GM23338 (cell line): ENCODE measurements around the gene GRIP2. TPM values are rescaled to one million over a fixed set of nuclear protein-coding genes. Genes with fewer than 3 reads are reported as not detected.

Experiments used
- ATAC-seq: fragments of 200-7000 bp; cut with Tn5 transposase; 3 replicates; pipeline ENCODE4 v1.9.1; 2020
- DNase-seq: peaks from one replicate; pipeline ENCODE4 v3.0.0-alpha.2; 2015; ENCODE audit warnings: low spot score
- H2AFZ ChIP-seq: fragments of 200-600 bp; sonication (generic); 2 replicates; pipeline ENCODE4 v1.8.0; 2016; ENCODE audit warnings: antibody characterized with exemption, mild to moderate bottlenecking, moderate library complexity
- H3F3A ChIP-seq: fragments of 200-600 bp; sonication (generic); replicated peaks from 2 replicates; pipeline ENCODE4 v1.8.0; 2017; ENCODE audit warnings: antibody characterized with exemption, mixed run types, low read depth
- H3K27ac ChIP-seq: fragments of 200-600 bp; sonication (generic); 2 replicates; pipeline ENCODE4 v1.6.1; 2016; ENCODE audit warnings: low read depth
- H3K27me3 ChIP-seq: fragments of 200-600 bp; sonication (generic); 2 replicates; pipeline ENCODE4 v1.8.0; 2016; ENCODE audit warnings: mild to moderate bottlenecking, mixed run types, moderate library complexity; ENCODE audit not compliant: insufficient read depth
- H3K36me3 ChIP-seq: fragments of 200-600 bp; sonication (generic); 2 replicates; pipeline ENCODE4 v1.8.0; 2016; ENCODE audit warnings: mild to moderate bottlenecking; ENCODE audit not compliant: insufficient read depth
- H3K4me1 ChIP-seq: fragments of 200-600 bp; sonication (generic); 2 replicates; pipeline ENCODE4 v1.8.0; 2016; ENCODE audit warnings: mild to moderate bottlenecking, moderate library complexity; ENCODE audit not compliant: insufficient read depth
- H3K4me2 ChIP-seq: fragments of 200-600 bp; sonication (generic); 2 replicates; pipeline ENCODE4 v1.7.1; 2017; ENCODE audit warnings: mixed run types
- H3K4me3 ChIP-seq: fragments of 200-600 bp; sonication (generic); 2 replicates; pipeline ENCODE4 v1.6.1; 2016; ENCODE audit warnings: mixed run types
- H3K79me2 ChIP-seq: fragments of 200-600 bp; sonication (generic); replicated peaks from 2 replicates; pipeline ENCODE4 v1.8.0; 2017; ENCODE audit warnings: mild to moderate bottlenecking; ENCODE audit not compliant: insufficient read depth
- H3K9me2 ChIP-seq: fragments of 200-600 bp; sonication (generic); 2 replicates; pipeline ENCODE4 v1.8.0; 2017; ENCODE audit not compliant: insufficient read depth
- H4K20me1 ChIP-seq: fragments of 200-600 bp; sonication (generic); replicated peaks from 2 replicates; pipeline ENCODE4 v1.8.0; 2017; ENCODE audit warnings: mild to moderate bottlenecking; ENCODE audit not compliant: insufficient read depth
- H3K27ac Mint-ChIP-seq: 2 replicates; pipeline ENCODE4 v1.8.0; 2020; ENCODE audit warnings: inconsistent platforms, mild to moderate bottlenecking, moderate library complexity, mixed read lengths
- H3K27me3 Mint-ChIP-seq: 3 replicates; pipeline ENCODE4 v1.8.0; 2022; ENCODE audit warnings: low read depth, mild to moderate bottlenecking, moderate library complexity, mixed read lengths, inconsistent platforms; ENCODE audit not compliant: insufficient read depth, poor library complexity
- H3K36me3 Mint-ChIP-seq: 3 replicates; pipeline ENCODE4 v1.8.0; 2021; ENCODE audit warnings: low read depth, mild to moderate bottlenecking, inconsistent platforms, moderate library complexity, mixed read lengths
- H3K4me1 Mint-ChIP-seq: 3 replicates; pipeline ENCODE4 v1.8.0; 2020; ENCODE audit warnings: mild to moderate bottlenecking, inconsistent platforms, mixed read lengths
- H3K4me3 Mint-ChIP-seq: 3 replicates; pipeline ENCODE4 v1.8.0; 2021; ENCODE audit warnings: moderate library complexity, mild to moderate bottlenecking, inconsistent platforms, mixed read lengths
- H3K9me3 Mint-ChIP-seq: 3 replicates; pipeline ENCODE4 v1.8.0; 2020; ENCODE audit warnings: moderate library complexity, mild to moderate bottlenecking, inconsistent platforms, mixed read lengths
- CREB1 ChIP-seq: fragments of 250-450 bp; sonication (Bioruptor Pico); IDR thresholded peaks from 2 replicates; pipeline ENCODE4 v1.5.0; 2020; ENCODE audit warnings: low read depth, mild to moderate bottlenecking, moderate library complexity
- ETS1 ChIP-seq: IDR thresholded peaks from 2 replicates; pipeline ENCODE4 v1.6.1; 2016; ENCODE audit warnings: antibody characterized with exemption
- EZH2 ChIP-seq: fragments of 200-600 bp; sonication (generic); IDR thresholded peaks from one replicate; pipeline ENCODE4 v1.8.0; 2017; ENCODE audit warnings: antibody characterized with exemption, mild to moderate bottlenecking, low read depth; ENCODE audit not compliant: unreplicated experiment
- EZH2phosphoT487 ChIP-seq: fragments of 200-600 bp; sonication (generic); IDR thresholded peaks from one replicate; pipeline ENCODE4 v1.8.1; 2018; ENCODE audit warnings: antibody characterized with exemption; ENCODE audit not compliant: unreplicated experiment
- NANOG ChIP-seq: IDR thresholded peaks from 2 replicates; pipeline ENCODE4 v1.6.1; 2016; ENCODE audit warnings: antibody characterized with exemption, borderline replicate concordance
- REST ChIP-seq: IDR thresholded peaks from one replicate; pipeline ENCODE4 v1.6.1; 2018; ENCODE audit warnings: antibody characterized with exemption; ENCODE audit not compliant: unreplicated experiment
- ZNF331 ChIP-seq: fragments of 250-450 bp; sonication (Bioruptor Pico); IDR thresholded peaks from 2 replicates; pipeline ENCODE4 v1.5.0; 2020; ENCODE audit warnings: low read depth, mild to moderate bottlenecking, moderate library complexity
- polyA plus RNA-seq: library from polyadenylated mRNA; unstranded; fragments of >200 nt; fragmentation: Nextera tagmentation; extraction: Ambion mirVana; gene quantifications from 2 replicates; pipeline ENCODE4 v1.2.1, GENCODE V29; 2016
- total RNA-seq: library from RNA; depleted of rRNA; stranded (reverse); fragments of >200 nt; shearing (Covaris generic); gene quantifications from 2 replicates; pipeline ENCODE4 v1.2.3, GENCODE V29; 2014
- TF ChIP-seq, protein P1 (sequence below): fragments of 250-450 bp; sonication (Bioruptor Pico); IDR thresholded peaks from 2 replicates; pipeline ENCODE4 v1.5.0; 2020; ENCODE audit warnings: mild to moderate bottlenecking, moderate library complexity
- TF ChIP-seq, protein P2 (sequence below), 2 experiments: fragments of 200-600 bp in 1 of 2; sonication (generic) in 1 of 2; conservative IDR thresholded peaks; 2 replicates each; pipeline versions ENCODE4 v1.5.1 to v1.6.1; 2016 to 2017; ENCODE audit warnings: antibody characterized with exemption in 2 of 2, low read depth in 2 of 2, mild to moderate bottlenecking in 2 of 2, moderate library complexity in 1 of 2

Gene GRIP2
- total and polyA plus RNA-seq, 2 experiments from 2014 or later, result 3.6 to 5.8 TPM

DNA sequence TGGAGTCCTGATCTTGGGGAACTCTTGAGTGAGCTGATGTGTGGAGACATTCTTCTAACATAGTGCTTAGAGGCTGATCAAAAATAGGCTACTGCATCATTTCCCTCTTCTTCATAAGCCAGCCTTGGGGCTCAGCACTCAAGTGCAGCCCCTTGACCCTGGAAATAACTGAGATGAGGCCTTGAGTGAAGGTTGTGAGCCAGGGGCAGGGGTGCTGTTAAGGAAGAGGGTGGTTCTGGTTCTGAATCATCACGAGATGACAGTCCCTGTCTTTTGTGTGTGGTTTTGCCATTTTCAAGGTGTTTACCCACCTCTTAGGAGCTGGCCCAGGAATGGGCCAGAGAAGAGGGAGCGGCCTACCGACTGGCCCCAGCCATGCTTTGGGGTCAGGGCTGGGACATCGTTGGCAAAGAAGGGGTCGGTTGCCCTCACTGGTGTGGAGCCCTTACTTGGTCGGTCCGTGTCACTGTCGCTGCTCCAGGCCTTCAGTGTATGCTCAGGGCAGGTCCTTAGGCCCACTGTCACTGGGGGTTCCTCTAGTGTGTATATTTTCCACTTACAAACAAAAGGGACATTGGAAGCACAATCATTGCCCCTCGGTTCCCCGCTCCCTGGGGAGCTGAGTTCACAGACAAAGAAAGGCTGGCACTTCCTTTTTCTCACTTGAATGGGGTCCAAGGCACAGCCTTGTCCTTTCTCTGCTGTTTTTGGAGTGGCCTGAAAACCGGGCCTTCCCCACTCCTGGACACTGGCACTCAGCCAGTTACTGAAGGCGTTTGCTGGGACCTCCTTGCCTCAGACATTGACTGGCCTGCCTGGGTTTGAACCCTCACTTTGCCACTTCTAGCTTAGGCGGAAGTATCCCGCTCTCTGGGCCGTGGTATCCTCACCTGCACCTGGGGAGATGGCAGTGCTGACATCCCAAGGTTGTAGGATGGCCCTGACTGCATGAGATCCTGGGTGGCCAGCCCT is 91.1 kb downstream of the GRIP2 start (continued):
- TF ChIP-seq REST (no peak), ETS1 (no peak), EZH2phosphoT487 (no peak), NANOG (no peak), CREB1 (CRISPR knock-in tag) (no peak)

- Histone ChIP-seq H3K4me1 (no peaks in the 10 kb centered on the region), H4K20me1 (peaks cover 10% of the 10 kb centered on the region; the same call in 1 of the 2 replicates), H3K4me3 (no peak overlapping the region), H3K36me3 (peaks cover 55% of the 10 kb centered on the region), H3K27me3 (no peaks in the 10 kb centered on the region), H3F3A (no peaks in the 10 kb centered on the region), H3K27ac (no peak overlapping the region), H2AFZ (no peak overlapping the region), H3K4me2 (no peak overlapping the region), H3K9me2 (no peaks in the 10 kb centered on the region), H3K79me2 (peaks cover 3% of the 10 kb centered on the region)
- ATAC-seq (no peak), DNase-seq (no peak)
- no peak overlapping the region for H3K4me3 Mint-ChIP-seq
- H3K9me3 Mint-ChIP-seq, result no peaks in the 10 kb centered on the region
- H3K27ac Mint-ChIP-seq, result no peak overlapping the region
- peaks cover 5% of the 10 kb centered on the region for H3K27me3 Mint-ChIP-seq
- H3K4me1 Mint-ChIP-seq, result no peaks in the 10 kb centered on the region
- H3K36me3 Mint-ChIP-seq, result peaks cover 82% of the 10 kb centered on the region
- no peak for TF ChIP-seq ETS1
- TF ChIP-seq EZH2, result no peak
- no peak for TF ChIP-seq ZNF331
- TF ChIP-seq, protein P1, sequence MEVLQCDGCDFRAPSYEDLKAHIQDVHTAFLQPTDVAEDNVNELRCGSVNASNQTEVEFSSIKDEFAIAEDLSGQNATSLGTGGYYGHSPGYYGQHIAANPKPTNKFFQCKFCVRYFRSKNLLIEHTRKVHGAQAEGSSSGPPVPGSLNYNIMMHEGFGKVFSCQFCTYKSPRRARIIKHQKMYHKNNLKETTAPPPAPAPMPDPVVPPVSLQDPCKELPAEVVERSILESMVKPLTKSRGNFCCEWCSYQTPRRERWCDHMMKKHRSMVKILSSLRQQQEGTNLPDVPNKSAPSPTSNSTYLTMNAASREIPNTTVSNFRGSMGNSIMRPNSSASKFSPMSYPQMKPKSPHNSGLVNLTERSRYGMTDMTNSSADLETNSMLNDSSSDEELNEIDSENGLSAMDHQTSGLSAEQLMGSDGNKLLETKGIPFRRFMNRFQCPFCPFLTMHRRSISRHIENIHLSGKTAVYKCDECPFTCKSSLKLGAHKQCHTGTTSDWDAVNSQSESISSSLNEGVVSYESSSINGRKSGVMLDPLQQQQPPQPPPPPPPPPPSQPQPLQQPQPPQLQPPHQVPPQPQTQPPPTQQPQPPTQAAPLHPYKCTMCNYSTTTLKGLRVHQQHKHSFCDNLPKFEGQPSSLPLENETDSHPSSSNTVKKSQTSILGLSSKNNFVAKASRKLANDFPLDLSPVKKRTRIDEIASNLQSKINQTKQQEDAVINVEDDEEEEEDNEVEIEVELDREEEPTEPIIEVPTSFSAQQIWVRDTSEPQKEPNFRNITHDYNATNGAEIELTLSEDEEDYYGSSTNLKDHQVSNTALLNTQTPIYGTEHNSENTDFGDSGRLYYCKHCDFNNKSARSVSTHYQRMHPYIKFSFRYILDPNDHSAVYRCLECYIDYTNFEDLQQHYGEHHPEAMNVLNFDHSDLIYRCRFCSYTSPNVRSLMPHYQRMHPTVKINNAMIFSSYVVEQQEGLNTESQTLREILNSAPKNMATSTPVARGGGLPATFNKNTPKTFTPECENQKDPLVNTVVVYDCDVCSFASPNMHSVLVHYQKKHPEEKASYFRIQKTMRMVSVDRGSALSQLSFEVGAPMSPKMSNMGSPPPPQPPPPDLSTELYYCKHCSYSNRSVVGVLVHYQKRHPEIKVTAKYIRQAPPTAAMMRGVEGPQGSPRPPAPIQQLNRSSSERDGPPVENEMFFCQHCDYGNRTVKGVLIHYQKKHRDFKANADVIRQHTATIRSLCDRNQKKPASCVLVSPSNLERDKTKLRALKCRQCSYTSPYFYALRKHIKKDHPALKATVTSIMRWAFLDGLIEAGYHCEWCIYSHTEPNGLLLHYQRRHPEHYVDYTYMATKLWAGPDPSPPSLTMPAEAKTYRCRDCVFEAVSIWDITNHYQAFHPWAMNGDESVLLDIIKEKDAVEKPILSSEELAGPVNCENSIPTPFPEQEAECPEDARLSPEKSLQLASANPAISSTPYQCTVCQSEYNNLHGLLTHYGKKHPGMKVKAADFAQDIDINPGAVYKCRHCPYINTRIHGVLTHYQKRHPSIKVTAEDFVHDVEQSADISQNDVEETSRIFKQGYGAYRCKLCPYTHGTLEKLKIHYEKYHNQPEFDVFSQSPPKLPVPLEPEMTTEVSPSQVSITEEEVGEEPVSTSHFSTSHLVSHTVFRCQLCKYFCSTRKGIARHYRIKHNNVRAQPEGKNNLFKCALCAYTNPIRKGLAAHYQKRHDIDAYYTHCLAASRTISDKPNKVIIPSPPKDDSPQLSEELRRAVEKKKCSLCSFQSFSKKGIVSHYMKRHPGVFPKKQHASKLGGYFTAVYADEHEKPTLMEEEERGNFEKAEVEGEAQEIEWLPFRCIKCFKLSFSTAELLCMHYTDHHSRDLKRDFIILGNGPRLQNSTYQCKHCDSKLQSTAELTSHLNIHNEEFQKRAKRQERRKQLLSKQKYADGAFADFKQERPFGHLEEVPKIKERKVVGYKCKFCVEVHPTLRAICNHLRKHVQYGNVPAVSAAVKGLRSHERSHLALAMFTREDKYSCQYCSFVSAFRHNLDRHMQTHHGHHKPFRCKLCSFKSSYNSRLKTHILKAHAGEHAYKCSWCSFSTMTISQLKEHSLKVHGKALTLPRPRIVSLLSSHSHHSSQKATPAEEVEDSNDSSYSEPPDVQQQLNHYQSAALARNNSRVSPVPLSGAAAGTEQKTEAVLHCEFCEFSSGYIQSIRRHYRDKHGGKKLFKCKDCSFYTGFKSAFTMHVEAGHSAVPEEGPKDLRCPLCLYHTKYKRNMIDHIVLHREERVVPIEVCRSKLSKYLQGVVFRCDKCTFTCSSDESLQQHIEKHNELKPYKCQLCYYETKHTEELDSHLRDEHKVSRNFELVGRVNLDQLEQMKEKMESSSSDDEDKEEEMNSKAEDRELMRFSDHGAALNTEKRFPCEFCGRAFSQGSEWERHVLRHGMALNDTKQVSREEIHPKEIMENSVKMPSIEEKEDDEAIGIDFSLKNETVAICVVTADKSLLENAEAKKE (CRISPR knock-in tag), result no peak
- TF ChIP-seq, protein P2, sequence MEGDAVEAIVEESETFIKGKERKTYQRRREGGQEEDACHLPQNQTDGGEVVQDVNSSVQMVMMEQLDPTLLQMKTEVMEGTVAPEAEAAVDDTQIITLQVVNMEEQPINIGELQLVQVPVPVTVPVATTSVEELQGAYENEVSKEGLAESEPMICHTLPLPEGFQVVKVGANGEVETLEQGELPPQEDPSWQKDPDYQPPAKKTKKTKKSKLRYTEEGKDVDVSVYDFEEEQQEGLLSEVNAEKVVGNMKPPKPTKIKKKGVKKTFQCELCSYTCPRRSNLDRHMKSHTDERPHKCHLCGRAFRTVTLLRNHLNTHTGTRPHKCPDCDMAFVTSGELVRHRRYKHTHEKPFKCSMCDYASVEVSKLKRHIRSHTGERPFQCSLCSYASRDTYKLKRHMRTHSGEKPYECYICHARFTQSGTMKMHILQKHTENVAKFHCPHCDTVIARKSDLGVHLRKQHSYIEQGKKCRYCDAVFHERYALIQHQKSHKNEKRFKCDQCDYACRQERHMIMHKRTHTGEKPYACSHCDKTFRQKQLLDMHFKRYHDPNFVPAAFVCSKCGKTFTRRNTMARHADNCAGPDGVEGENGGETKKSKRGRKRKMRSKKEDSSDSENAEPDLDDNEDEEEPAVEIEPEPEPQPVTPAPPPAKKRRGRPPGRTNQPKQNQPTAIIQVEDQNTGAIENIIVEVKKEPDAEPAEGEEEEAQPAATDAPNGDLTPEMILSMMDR (conservative IDR thresholded peaks at IDR 0.05; ENCODE audit: low read depth in 2 of 2), result no peak
- TF ChIP-seq CREB1 (CRISPR knock-in tag), result no peak
Measured at GRCh38 chr3:14448063-14448462, 92.1 kb downstream of the GRIP2 start.
